HG02970 (cell line): ENCODE data around the gene SRRM2.

Experiments used
- ATAC-seq: cut with Tn5 transposase; IDR thresholded peaks from one replicate; pipeline ENCODE4 v1.9.1; 2021; ENCODE audit warnings: mild to moderate bottlenecking, moderate library complexity, moderate number of reproducible peaks; ENCODE audit not compliant: unreplicated experiment, low FRiP score

Gene SRRM2

DNA sequence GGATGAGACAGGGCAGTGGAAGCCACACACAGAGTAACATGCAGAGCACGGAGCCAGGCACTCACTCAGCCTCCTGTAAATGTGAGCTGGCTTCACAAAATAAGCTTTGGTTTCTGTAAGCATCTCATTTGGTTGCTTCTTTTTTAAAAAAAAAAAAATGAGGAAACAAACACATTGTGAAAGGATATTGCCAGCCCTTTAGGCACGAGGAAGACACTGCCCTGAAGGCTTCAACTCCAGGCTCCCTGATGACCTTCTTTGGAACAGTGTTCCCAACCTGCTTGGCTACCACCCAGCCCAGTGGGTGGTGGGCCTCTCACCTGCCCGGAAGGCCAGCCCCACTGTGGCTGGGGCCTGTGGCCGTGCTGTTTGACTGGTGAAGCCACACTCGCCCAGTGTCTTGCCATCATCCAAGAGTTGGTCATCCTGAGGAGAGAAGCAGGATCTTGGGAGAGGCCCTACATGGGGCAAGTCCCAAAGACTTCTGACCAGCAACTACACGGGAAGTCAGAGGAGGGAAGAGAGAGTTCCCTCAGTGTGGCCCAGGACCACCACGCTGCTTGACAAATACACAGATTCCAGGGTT lies 22.8 kb downstream of the SRRM2 start:
- no peak for ATAC-seq

DNA sequence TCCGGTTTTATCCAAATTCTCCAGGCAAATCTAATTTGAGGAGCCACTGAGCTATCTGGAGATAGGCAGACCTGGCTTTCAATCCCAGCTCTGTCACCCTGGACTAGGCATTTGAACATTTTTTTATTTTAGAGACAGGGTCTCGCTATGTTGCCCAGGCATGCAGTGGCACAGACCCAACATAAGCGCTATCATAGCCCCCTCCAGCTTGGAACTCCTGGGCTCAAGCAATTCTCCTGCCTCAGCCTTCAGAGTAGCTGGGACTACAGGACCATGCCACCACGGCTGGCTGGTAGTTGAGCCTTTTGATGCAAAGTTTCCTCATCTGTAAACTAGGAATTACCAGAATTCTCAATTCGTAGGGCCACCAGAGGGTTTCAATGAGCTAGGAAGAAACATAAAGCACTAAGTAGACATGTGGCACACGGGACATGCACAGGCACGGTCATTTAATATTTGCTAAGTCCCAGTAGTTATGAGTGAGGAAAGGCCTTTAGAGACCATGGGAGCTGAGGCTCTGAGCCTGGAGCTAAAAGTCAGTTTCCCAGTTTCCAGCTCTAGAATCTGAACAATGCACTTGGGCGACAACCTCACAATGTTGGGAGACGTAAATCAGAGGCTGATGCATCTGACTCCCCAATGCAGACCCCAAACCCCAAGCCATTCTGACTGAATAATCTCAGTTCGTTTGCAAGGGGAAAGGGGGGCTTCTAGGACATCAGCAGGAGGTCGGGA lies 23.5 kb downstream of the SRRM2 start:
- ATAC-seq: no peak

DNA sequence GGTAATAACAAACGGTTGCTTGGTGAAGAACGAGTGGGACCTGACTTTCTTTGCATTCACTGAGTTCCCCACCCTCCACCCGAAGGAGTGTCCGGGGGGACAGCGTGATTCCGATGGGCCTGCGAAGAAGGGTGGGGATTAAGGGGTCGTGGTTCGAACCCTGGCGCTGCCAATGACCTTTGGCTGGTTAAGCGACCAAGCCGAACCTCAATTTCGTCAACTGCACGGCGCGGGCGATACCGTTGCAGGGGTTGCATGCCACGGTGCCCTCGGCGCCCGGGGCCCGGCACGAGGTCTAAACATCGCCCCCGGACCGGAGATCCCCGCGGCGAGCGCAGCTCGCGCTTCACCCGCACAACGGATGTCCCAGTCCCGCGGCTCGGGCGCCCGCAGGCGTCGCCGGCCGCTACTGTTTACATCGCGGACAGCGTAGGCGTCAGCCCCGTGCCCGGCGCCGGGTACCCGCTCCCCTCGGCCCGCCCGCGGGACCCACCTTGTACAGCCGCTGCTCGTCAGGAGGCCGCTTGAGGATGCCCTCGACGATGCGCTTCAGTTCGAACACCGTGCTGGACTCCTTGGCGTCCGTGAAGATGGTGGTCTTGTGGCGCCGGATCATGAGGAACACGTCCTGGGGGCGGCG lies 24.2 kb downstream of the SRRM2 start:
- peak; percentile 22 for ATAC-seq

DNA sequence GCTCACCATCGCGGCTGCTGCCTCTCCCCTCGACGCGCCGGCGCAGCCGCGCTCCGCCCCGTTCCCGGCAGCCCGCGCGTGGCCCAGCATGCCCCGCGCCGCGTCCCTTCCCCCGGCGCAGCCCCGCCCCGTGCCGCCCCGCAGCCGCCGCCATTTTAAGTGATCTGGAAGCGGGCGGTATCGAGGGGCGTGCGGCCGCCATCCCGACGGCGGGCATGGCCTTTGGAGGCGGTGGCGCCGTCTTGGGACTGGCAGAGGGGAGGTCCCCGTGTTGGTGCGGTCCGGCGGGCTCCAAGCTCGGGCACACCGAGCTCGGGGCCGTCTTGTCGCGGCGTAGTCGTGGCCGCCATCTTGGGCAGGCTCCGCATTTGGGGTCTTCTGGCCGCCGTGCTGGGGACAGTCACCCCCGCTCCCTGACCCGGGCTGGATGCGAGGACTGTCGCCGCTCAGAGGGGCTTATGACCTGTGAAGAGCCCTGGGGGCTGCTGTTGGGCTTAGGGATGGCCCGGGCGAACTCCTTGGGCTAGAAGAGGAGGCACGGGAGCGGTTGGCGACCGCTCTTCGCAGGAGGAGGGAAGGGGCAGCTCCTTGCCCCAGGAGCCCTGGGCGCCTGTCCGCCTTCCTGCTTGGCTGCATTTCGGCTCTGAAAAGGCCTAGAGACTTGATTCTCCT lies 24.9 kb downstream of the SRRM2 start, which contains the start of gene ELOB:
Gene ELOB (minus strand): TSS at position 50 of the 672 bp plus-strand sequence. CDS start 41 bp downstream, at position 9.
- ATAC-seq: peak; percentile 67

DNA sequence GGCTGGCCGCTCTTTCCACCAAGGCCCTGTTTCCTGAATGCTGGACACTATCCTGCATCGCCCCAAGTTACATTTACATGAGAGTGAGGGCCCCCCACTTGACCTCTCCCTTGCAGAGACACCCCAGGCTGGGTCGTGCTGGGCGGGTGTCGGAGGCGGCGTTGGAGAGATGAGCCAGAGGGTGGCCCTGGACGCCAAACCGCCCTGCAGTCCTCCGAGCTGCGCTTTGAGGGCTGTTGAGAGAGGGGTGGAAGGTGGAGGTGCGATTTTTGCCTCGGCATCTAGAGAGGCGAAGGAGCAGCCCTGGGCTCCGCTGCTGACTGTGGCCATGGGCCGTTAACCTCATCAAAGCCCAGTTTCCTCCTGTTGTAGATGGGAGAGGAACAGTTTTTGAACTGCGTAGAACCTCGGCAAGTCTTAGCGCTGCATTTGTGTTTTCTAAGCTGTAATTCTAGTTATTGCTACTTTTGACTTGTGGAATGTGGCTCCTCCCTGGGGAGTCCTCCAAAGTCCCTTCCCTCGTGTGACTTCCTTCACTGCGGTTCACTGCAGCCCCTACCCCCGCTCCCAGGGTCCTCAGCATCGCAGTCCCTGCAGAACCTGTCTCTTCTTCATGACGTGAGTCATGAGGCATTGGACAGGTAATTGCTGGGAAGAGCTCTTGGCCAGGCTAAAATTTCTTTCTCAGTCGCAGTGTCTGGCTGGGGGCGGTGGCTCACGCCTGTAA lies 25.6 kb downstream of the SRRM2 start:
- no peak for ATAC-seq

DNA sequence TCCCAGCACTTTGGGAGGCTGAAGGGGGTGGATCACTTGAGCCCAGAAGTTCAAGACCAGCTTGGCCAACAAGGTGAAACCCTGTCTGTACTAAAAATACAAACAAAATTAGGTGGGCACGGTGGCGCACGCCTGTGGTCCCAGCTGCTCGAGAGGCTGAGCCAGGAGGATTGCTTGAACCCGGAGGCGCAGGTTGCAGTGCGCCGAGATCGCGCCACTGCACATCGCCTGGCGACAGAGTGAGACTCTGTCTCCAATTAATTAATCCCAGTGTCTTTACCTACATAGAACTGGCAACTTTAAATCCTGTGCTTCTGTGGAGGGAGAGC lies 26.2 kb downstream of the SRRM2 start:
- no peak for ATAC-seq

DNA sequence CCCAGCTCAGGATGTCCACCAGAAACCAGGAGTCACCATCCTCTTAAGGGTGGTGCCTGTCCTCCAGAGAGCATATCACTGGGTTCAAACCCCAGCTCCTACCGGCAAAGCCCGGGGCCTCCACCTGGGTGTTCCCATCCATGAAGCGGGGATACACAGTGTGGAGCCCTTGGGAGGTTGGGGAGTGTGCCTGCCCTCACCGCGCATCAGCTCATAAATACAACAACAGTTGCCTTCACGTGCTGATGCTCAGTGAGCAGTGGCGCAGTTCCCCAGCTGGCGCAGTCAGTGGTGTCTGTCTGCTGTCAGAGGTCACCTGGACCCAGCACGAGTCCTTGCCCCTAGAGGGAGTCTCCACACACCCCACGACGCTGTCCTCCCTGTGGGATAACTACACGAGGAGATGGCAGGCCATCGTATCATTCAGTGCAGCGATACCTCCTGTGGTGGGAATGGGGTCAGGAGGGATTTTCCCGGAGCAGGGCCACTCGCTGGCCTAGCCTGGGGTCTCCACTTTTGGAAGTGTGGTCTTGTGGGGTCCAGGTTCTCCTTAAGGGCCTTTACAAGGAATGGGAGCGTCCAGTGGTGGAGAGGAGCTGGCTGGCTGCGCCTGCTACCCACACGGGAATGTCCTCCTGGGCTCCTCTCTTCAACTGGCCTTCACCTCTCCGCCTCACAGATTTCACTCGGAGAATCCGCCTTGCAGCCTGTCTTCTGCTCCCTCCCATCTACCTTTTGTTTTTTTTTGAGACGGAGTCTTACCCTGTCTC lies 26.9 kb downstream of the SRRM2 start:
- ATAC-seq: no peak

DNA sequence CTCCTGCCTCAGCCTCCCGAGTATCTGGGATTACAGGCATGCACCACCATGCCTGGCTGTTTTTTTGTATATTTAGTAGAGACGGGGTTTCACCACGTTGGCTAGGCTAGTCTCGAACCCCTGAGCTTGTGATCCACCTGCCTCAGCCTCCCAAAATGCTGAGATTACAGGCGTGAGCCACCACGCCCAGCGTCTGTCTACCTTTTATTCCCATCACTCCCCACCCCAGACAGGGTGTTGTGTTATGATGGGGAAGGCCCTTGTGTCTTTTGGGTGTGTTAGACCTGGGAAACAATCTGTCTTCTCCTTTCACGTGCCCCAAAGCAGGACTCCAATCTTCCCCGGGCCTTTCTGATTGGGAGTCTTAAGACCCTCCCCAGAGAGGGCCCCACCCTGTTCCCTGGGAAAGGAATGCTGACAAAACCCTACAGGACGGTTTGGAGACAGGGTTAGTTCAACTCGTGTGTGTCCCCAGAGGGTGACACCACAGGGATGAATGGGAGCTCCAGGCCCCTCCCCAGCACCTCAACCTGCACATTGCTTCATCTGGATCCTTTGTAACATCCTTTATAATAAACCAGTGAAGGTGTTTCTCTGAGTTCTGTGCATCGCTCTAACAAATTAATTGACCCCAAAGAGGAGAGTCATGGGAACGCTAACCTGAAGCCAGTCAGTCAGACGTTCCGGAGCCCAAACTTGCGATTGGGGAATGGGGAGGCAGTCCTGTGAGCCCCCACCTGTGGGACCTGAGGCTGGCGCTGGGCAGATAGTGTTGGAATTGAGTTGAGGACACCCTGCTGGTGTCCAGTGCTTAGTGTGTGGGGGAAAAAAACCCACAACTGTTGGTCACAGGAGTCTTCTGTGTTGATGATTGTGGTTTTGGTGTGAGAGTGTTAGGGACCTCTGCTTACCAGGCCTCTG lies 27.8 kb downstream of the SRRM2 start:
- ATAC-seq: no peak

DNA sequence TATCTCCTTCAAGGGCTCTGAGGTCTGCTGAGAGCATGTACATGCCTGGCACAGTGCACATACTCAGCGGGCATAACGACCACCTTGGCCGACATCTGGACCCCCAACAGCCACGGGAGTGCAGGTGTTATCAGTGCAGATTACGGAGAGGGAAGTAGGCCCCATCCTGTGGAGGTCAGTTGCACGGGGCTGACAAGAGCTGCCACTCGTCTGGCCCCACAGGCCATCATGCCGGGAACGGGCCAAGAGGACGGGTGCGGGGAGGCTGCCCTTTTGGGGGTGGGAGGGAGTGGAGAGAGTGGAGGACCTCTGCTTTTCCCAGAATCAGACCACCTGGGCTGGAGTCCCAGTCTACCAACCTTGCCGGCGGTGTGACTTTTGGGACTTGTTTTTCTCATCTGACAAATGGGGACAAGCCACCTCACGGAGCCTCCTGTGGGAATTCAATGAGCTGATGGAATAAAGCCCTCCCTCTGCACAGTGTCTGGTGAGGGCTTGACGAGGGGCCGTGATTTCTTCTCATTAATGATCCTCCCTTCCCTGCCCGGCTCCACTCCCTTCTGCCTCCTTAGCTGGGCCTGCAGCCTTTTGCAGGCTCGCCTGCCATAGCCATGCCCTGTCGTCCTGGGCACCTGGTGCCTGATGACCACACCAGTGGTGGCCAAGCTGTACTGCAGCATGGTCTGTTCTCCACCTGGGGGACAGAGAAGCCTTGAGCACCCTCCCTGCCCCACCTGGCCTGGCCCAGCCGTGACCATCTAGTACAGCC lies 30.3 kb downstream of the SRRM2 start:
- no peak for ATAC-seq

DNA sequence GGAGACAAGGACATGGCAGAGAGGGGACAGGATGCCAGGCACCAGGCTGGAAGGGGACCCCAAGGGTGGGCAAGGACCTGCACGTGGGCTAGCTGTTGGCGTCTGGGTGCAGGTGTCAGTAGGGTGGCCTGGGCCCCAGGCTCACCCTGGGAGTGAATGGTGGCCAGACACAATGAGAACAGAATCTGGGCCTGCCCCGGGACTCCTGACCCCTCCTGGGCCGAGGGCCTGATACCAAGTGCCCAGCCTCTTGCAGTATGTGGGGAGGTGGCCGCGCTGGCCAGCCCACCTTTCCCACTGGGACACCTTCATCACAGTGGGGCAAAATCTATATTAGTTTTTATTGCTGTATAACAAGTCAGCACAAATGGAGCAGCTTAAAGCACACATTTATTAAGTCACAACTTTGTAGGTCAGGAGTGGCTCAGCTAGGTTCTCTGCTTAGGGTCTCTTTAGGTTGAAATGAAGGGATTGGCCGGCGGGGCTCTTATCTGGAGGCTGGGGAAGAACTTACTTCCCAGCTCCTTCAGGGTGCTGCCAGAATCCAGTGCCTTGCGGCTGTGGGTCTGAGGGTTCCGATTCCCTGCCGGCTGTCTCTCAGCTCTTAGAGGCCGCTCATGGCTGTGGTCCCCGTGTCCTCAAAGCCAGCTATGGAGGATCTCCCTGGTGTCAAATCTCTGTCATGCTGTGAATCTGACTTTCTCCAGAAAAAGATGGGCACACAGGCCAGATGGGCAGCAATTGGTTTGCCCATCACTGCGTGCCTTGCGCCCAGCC lies 31.3 kb downstream of the SRRM2 start:
- ATAC-seq: no peak

DNA sequence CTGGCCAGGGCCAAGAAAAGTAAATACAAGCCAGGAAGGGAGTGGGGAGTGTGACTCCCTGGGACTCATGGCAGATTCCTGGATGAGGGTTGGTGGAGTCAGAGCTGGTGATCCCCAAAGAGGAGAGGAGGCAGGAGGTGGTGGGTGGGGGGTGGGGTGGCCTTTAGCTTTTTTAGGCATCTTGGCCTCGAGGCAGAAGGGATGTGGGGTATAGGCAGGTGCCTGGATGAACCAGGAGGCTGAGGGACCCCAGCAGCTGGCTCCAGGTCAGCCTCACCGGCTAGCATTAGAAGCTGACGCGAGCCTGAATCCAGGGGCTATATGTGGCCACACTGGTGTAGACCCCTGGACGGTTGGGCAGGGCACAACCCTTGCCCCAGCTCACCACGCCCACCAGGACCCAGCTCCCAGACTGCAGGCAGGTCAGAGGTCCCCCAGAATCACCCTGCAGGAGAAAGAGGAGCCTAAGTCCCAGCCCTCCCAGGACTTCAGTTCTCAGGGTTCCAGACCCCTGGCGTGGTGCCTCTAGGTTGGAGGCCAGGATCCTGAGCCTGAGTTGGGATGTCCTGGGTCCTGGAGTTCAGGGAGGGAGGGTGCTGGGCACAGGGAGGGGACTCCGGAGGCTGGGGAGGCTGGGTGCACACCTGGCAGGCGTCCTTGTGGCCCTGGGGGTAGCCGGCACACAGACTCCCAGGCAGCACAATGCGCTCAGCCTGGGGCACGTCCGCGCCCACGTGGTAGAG lies 32.1 kb downstream of the SRRM2 start:
- ATAC-seq: no peak

DNA sequence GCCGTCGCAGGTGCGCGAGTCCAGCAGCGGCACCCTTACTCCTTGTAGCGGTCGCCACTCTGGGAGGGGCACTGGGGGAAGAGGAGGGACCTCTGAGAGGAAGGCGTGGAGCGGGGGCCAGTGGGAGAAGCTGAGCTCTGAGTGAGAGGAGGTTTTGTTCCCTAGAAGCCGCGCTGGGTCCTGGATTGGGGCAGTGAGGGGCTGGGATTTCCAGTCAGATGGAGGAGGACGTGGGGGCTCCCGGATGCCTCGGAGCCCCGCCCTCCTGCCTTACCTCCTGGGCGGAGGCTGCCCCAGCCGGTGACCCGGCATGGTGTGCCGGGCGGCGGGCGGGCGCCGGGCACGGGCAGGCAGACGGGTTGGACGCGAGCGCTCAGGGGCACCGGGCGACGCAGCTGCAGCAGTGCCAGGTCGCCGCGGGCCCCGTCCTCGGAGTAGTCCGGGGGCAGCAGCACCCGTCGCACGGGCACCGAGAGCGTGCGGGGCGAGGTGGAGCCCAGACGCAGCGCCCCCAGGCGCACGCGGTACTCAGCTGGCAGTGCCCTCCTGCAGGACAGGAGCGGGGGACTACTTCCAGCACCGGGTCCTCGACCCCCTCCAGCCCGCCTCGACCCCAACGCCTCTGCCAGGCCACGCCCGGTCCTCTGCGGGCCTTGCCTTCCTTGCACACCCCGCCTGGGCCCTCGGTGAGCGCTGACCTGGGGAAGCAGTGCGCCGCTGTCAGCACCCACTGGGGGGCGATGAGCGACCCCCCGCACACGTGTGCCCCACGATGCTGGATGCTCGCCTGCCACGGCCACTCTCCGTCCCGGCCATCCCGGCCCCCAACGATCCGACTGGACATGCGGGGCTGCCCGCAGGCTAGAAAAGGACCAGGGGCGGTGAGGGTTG lies 32.9 kb downstream of the SRRM2 start:
- ATAC-seq: no peak

DNA sequence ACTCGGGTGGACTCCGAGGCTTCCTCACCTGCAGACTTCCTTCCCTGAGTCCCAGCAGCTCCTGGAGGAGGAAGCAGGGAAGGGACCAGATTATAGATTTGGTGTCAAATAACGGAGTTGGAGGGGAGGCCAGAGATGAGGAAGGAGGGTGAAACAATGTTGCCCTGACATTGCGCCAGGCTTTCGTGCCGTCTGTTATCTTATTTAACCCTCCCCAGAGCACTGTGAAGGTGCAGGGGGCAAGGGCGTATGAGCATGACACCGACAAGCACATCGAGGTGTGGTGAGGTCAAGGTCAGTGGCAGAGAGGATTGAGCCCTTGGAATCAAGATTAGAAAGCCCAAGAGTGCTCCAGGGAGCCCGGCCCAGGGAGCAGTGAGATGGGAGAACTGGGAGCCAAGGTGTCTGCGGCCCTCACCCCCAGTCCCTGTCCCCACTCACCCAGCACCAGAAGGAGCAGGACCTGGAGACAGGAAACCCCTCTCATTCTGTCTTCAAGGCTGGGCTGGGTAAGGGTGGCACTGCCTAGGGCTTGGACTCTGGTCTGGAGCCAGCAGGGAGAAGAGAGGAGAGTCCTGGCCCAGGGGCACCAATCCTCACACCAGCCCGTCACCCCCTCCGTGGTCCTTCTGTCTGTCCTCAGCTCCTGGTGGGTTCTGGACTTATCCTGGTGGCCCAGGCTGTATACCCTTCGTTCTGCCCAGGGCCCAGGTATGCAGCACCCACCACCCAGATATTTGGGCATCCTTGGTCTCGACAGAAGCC lies 33.8 kb downstream of the SRRM2 start:
- no peak for ATAC-seq

DNA sequence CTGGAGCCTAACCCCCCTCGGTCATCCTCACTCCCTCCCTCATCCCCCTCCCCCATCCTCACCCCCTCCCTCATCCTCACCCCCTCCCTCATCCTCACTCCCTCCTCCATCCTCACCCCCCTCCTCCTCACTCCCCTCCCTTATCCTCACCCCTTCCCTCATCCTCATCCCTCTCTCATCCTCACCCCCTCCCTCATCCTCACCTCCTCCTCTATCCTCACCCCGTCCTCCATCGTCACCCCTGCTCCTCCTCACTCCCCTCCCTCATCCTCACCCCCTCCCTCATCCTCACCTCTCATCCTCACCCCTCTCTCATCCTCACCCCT lies 34.4 kb downstream of the SRRM2 start:
- ATAC-seq: no peak

DNA sequence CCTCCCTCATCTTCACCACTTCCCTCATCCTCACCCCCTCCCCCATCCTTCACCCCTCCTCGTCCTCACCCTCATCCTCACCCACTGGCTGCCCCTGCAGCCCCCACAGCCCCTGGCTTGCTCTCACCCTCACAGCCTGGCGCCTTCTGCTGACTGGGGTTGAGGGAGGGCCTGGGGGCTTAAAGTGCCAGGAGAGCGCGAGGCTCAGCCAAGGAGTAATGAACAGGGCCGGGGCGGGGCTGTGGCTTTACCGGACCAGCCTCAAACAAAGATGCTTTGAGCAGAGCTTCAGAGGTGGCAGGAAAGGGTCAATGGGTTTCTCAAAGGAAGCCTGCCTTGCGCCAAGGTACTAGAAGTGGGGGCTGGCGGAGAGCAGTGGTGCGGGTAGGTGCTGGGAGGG lies 35.0 kb downstream of the SRRM2 start, which contains the start of gene PRSS33:
Gene PRSS33 (minus strand): TSS at position 155 of the 400 bp plus-strand sequence. CDS start 1,013 bp downstream, outside the sequence.
- no peak for ATAC-seq
